Neuron (in vitro differentiated cells): ENCODE data around the gene LRP8.

Source experiments
- H2AFZ ChIP-seq: one replicate; pipeline ENCODE4 v1.6.1; 2013; ENCODE audit warnings: low read depth, mild to moderate bottlenecking, inconsistent platforms, low read length, moderate library complexity
- H3K27me3 ChIP-seq: one replicate; pipeline ENCODE4 v1.6.1; 2013; ENCODE audit warnings: low read length; ENCODE audit not compliant: insufficient read depth
- H3K36me3 ChIP-seq: one replicate; pipeline ENCODE4 v1.6.1; 2013; ENCODE audit warnings: low read length; ENCODE audit not compliant: insufficient read depth
- H3K4me1 ChIP-seq: one replicate; pipeline ENCODE4 v1.6.1; 2013; ENCODE audit warnings: low read length; ENCODE audit not compliant: insufficient read depth
- H3K4me3 ChIP-seq: 2 replicates; pipeline ENCODE4 v1.5.1; 2013; ENCODE audit warnings: mild to moderate bottlenecking, low read length, moderate library complexity
- H3K9me3 ChIP-seq: one replicate; pipeline ENCODE4 v1.6.1; 2013; ENCODE audit warnings: low read length

Gene LRP8

GRCh38 chr1:53271446-53272090 lies 56.3 kb downstream of the LRP8 start:
- peaks cover 25% of the 10 kb centered on the region for H3K36me3 ChIP-seq
- no peak overlapping the region for H3K4me3 ChIP-seq
- peaks cover 14% of the 10 kb centered on the region for H3K9me3 ChIP-seq
- no peaks in the 10 kb centered on the region for H3K4me1 ChIP-seq
- H3K27me3 ChIP-seq = no peaks in the 10 kb centered on the region
- H2AFZ ChIP-seq = no peak overlapping the region

GRCh38 chr1:53270873-53271272 lies 57.0 kb downstream of the LRP8 start:
- Histone ChIP-seq H3K9me3 (peaks cover 14% of the 10 kb centered on the region), H3K4me3 (no peak overlapping the region), H3K27me3 (no peaks in the 10 kb centered on the region), H3K36me3 (peaks cover 31% of the 10 kb centered on the region), H3K4me1 (no peaks in the 10 kb centered on the region), H2AFZ (no peak overlapping the region)

- Histone ChIP-seq H3K36me3 (peaks cover 33% of the 10 kb centered on the region), H3K4me3 (no peak overlapping the region), H3K9me3 (peaks cover 14% of the 10 kb centered on the region), H3K27me3 (no peaks in the 10 kb centered on the region), H2AFZ (no peak overlapping the region), H3K4me1 (no peaks in the 10 kb centered on the region)
Observed at GRCh38 chr1:53270107-53270506, 57.8 kb downstream of the LRP8 start.

- Histone ChIP-seq H3K27me3 (no peaks in the 10 kb centered on the region), H3K9me3 (peaks cover 14% of the 10 kb centered on the region), H2AFZ (no peak overlapping the region), H3K4me3 (no peak overlapping the region), H3K4me1 (no peaks in the 10 kb centered on the region), H3K36me3 (peaks cover 41% of the 10 kb centered on the region)
Observed at GRCh38 chr1:53267761-53268160, 60.1 kb downstream of the LRP8 start.

GRCh38 chr1:53266038-53266437 lies 61.8 kb downstream of the LRP8 start:
- Histone ChIP-seq H3K4me3 (no peak overlapping the region), H2AFZ (no peak overlapping the region), H3K9me3 (peaks cover 6% of the 10 kb centered on the region), H3K4me1 (no peaks in the 10 kb centered on the region), H3K27me3 (no peaks in the 10 kb centered on the region), H3K36me3 (peaks cover 49% of the 10 kb centered on the region)

GRCh38 chr1:53265581-53265980 lies 62.3 kb downstream of the LRP8 start:
- no peak overlapping the region for H3K4me3 ChIP-seq
- peaks cover 48% of the 10 kb centered on the region for H3K36me3 ChIP-seq
- H3K27me3 ChIP-seq = no peaks in the 10 kb centered on the region
- H3K9me3 ChIP-seq = peaks cover 1% of the 10 kb centered on the region
- no peaks in the 10 kb centered on the region for H3K4me1 ChIP-seq
- H2AFZ ChIP-seq = no peak overlapping the region

- no peak overlapping the region for H2AFZ ChIP-seq
- no peaks in the 10 kb centered on the region for H3K27me3 ChIP-seq
- no peaks in the 10 kb centered on the region for H3K9me3 ChIP-seq
- no peaks in the 10 kb centered on the region for H3K4me1 ChIP-seq
- H3K4me3 ChIP-seq = no peak overlapping the region
- H3K36me3 ChIP-seq = peaks cover 59% of the 10 kb centered on the region
Observed at GRCh38 chr1:53264048-53264447, 63.8 kb downstream of the LRP8 start.

GRCh38 chr1:53262000-53262399 lies 65.9 kb downstream of the LRP8 start:
- Histone ChIP-seq H2AFZ (no peak overlapping the region), H3K36me3 (peaks cover 72% of the 10 kb centered on the region), H3K9me3 (no peaks in the 10 kb centered on the region)

GRCh38 chr1:53260631-53261247 lies 67.1 kb downstream of the LRP8 start:
- H3K4me3 ChIP-seq = no peak overlapping the region
- no peaks in the 10 kb centered on the region for H3K9me3 ChIP-seq
- H3K4me1 ChIP-seq = no peaks in the 10 kb centered on the region
- H3K36me3 ChIP-seq = peaks cover 68% of the 10 kb centered on the region
- no peak overlapping the region for H2AFZ ChIP-seq
- no peaks in the 10 kb centered on the region for H3K27me3 ChIP-seq

More at GRCh38 chr1:53262000-53262399, 65.9 kb downstream of the LRP8 start:
- H3K4me3 ChIP-seq = no peak overlapping the region
- H3K27me3 ChIP-seq = no peaks in the 10 kb centered on the region
- no peaks in the 10 kb centered on the region for H3K4me1 ChIP-seq

- Histone ChIP-seq H3K36me3 (peaks cover 65% of the 10 kb centered on the region), H3K9me3 (no peaks in the 10 kb centered on the region), H3K4me1 (no peaks in the 10 kb centered on the region), H2AFZ (no peak overlapping the region), H3K27me3 (no peaks in the 10 kb centered on the region), H3K4me3 (no peak overlapping the region)
Observed at GRCh38 chr1:53259932-53260331, 67.9 kb downstream of the LRP8 start.

- H3K9me3 ChIP-seq = no peaks in the 10 kb centered on the region
- H3K27me3 ChIP-seq = no peaks in the 10 kb centered on the region
- peaks cover 61% of the 10 kb centered on the region for H3K36me3 ChIP-seq
- H3K4me3 ChIP-seq = no peak overlapping the region
- no peaks in the 10 kb centered on the region for H3K4me1 ChIP-seq
- H2AFZ ChIP-seq = no peak overlapping the region
Observed at GRCh38 chr1:53258216-53258615, 69.7 kb downstream of the LRP8 start.

GRCh38 chr1:53257454-53258081 lies 70.3 kb downstream of the LRP8 start:
- no peak overlapping the region for H3K4me3 ChIP-seq

GRCh38 chr1:53256511-53257453 lies 71.1 kb downstream of the LRP8 start:
- Histone ChIP-seq H3K4me1 (no peaks in the 10 kb centered on the region), H2AFZ (no peak overlapping the region), H3K4me3 (no peak overlapping the region), H3K9me3 (no peaks in the 10 kb centered on the region), H3K27me3 (no peaks in the 10 kb centered on the region), H3K36me3 (peaks cover 51% of the 10 kb centered on the region)

More at GRCh38 chr1:53257454-53258081, 70.3 kb downstream of the LRP8 start:
- no peaks in the 10 kb centered on the region for H3K27me3 ChIP-seq
- no peak overlapping the region for H2AFZ ChIP-seq
- no peaks in the 10 kb centered on the region for H3K4me1 ChIP-seq
- H3K36me3 ChIP-seq = peaks cover 56% of the 10 kb centered on the region
- no peaks in the 10 kb centered on the region for H3K9me3 ChIP-seq
